Esophagus squamous epithelium (tissue), 5 donors: ENCODE results near the gene TAGLN3. TPM values are rescaled to one million over a fixed set of nuclear protein-coding genes. Genes with fewer than 3 reads are reported as not detected.

ENCODE experiments used
- DNase-seq: peaks from one replicate; lab custom pipeline; 2025; lab: John Stamatoyannopoulos, UW
- H3K27ac ChIP-seq, 4 donors: fragments of 200-600 bp; sonication (generic); one replicate each; pipeline ENCODE4 v1.5.1; 2016 to 2019; ENCODE audit warnings: mild to moderate bottlenecking in 1 of 4
- H3K27me3 ChIP-seq, 4 donors: fragments of 200-600 bp; sonication (generic); 1 replicate in 3 of 4; 2 replicates in 1 of 4; pipeline versions ENCODE4 v1.5.1 to v1.6.0; 2017 to 2021; ENCODE audit warnings: antibody characterized with exemption in 1 of 4
- H3K36me3 ChIP-seq, 3 donors: fragments of 200-600 bp; sonication (generic); one replicate each; pipeline ENCODE4 v1.5.1; 2016 to 2019
- H3K4me1 ChIP-seq, 3 donors: fragments of 200-600 bp; sonication (generic); one replicate each; pipeline ENCODE4 v1.5.1; 2017 to 2019
- H3K4me3 ChIP-seq, 4 donors: fragments of 200-600 bp; sonication (generic); 1 replicate in 3 of 4; 2 replicates in 1 of 4; pipeline ENCODE4 v1.5.1; 2016 to 2019; ENCODE audit warnings: mild to moderate bottlenecking in 2 of 4, moderate library complexity in 1 of 4
- H3K9me3 ChIP-seq, 3 donors: fragments of 200-600 bp; sonication (generic); one replicate each; pipeline ENCODE4 v1.5.1; 2016 to 2019
- POLR2A ChIP-seq, 4 donors: fragments of 450-650 bp; IDR thresholded peaks; one replicate each; pipeline ENCODE4 v1.6.1; 2017; ENCODE audit warnings: antibody characterized with exemption in 4 of 4, mild to moderate bottlenecking in 4 of 4, moderate library complexity in 3 of 4
- WGBS, 2 donors: methylation state at CpG; one replicate each; pipeline ENCODE4 v1.1.5; 2018; 5-methylcytosine and 5-hydroxymethylcytosine counted together
- intact Hi-C: fragments of 100-400 bp; cut with DNase I; formaldehyde crosslinking; loops from one replicate; pipeline ENCODE4 v1.15.0; 2022
- total RNA-seq, 4 donors: library from RNA; depleted of rRNA; stranded (reverse); fragments of >200 nt; gene quantifications; one replicate each; pipeline ENCODE4 v1.1.0, GENCODE V29; 2016
- TF ChIP-seq, protein P1 (sequence below), 6 experiments: fragments of 450-650 bp in 4 of 6; fragments of 200-600 bp in 2 of 6; sonication (generic) in 2 of 6; IDR thresholded peaks; one replicate each; pipeline ENCODE4 v1.5.1; 2016 to 2019; ENCODE audit warnings: antibody characterized with exemption in 6 of 6, mild to moderate bottlenecking in 4 of 6, moderate library complexity in 4 of 6
- donor health status: DM: yes; HTN: yes; CAD: no.

Gene TAGLN3
- total RNA-seq, 4 donors from 2014 or later, result not detected

DNA sequence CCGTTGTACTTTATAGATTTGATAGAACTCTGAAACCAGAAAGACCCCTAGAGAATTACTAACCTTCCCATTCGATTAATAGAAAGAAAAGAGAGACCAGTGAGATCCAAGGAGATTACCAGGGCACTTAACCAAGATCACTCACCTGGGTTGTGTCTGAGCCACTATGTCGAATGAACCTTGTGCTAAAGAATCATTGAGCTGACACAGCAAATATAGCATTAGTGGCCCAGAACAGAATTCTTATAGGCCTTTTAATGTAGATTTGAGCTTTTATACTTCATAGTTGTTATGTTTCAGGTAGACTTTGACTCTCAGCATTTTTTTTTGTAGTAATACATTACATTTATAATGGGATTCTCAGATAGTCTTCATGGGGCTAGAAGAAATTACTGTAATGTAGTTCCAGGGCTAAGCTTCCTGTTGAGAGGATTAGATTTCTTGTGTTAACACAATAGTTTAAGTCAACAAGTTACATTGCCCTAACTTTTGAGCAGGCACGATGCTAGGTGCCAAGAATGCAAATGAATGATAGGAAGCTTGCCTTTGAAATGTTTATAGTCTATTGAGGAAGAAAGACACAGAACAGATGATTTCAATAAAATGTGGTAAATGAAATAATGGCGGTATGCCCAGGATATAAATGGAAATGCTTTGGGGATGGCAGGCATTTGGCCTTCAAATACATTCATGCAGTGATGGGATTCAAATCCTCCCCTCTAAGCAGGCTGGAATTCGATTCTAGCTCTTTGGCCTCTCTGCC is 44.3 kb upstream of the TAGLN3 start:
- WGBS, 2 donors, result 40 to 65% methylated on average over 6 of the region's 6 CpGs

DNA sequence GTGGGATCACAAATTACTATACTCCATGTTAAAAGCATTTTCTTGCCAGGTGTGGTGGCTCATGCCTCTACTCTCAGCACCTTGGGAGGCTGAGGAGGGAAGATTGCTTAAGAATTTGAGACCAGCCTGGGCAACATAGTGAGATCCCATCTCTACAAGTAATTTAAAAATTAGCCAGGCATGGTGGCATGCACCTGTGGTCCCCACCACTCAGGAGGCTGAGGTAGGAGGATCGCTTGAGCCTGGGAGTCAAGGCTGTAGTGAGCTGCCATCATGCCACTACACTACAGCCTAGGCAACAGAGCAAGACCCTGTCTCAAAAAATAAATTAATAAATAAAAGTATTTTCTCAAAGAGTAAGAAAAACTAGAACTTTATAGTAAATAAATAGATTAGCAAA is 42.8 kb upstream of the TAGLN3 start:
- intact Hi-C loops, result no loop called here
- 87 to 100% methylated on average over 1 of the region's 1 CpG for WGBS, 2 donors
- Histone ChIP-seq H3K4me1 (peaks cover 0 to 8% (median 0%) of the 10 kb centered on the region in 3 donors), H3K9me3 (no peaks in the 10 kb centered on the region), H3K4me3 (no peak overlapping the region), H3K36me3 (peaks cover 0 to 19% (median 0%) of the 10 kb centered on the region in 3 donors), H3K27ac (no peak overlapping the region), H3K27me3 (no peaks in the 10 kb centered on the region)
- DNase-seq, result no peak
- TF ChIP-seq POLR2A (IDR thresholded peaks at IDR 0.05), result no peak
- TF ChIP-seq, protein P1, sequence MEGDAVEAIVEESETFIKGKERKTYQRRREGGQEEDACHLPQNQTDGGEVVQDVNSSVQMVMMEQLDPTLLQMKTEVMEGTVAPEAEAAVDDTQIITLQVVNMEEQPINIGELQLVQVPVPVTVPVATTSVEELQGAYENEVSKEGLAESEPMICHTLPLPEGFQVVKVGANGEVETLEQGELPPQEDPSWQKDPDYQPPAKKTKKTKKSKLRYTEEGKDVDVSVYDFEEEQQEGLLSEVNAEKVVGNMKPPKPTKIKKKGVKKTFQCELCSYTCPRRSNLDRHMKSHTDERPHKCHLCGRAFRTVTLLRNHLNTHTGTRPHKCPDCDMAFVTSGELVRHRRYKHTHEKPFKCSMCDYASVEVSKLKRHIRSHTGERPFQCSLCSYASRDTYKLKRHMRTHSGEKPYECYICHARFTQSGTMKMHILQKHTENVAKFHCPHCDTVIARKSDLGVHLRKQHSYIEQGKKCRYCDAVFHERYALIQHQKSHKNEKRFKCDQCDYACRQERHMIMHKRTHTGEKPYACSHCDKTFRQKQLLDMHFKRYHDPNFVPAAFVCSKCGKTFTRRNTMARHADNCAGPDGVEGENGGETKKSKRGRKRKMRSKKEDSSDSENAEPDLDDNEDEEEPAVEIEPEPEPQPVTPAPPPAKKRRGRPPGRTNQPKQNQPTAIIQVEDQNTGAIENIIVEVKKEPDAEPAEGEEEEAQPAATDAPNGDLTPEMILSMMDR (IDR thresholded peaks at IDR 0.05), result no peak

More for the DNA sequence above, 44.3 kb upstream of the TAGLN3 start:
- H3K27me3 ChIP-seq, result no peaks in the 10 kb centered on the region
- no peak for TF ChIP-seq POLR2A (IDR thresholded peaks at IDR 0.05)
- no peak overlapping the region for H3K27ac ChIP-seq
- H3K4me3 ChIP-seq, result no peak overlapping the region
- intact Hi-C loops, result no loop called here
- H3K4me1 ChIP-seq, result peaks cover 0 to 8% (median 0%) of the 10 kb centered on the region in 3 donors
- H3K36me3 ChIP-seq, result peaks cover 0 to 19% (median 0%) of the 10 kb centered on the region in 3 donors
- DNase-seq, result no peak
- H3K9me3 ChIP-seq, result no peaks in the 10 kb centered on the region

DNA sequence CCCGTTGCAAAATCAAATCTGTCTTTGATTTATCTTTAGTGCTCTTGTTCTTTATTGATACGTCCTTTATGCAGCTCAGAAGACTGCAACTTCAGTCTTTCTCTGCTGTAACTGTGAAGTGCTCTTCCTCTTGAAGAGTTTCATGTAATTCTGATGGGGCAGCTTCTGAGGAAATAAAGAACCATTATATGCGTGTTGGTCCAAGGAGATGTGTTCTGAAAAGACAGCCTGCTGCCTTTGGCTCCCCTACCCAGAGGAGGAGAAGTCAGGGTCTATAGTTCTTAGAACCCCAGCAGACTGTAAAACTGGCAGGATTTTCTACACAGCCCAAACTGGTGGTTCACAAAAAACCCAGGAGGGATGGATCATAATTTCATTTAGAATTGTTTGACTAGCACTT is 42.3 kb upstream of the TAGLN3 start:
- Histone ChIP-seq H3K27me3 (no peaks in the 10 kb centered on the region), H3K27ac (no peak overlapping the region), H3K36me3 (peaks cover 0 to 19% (median 0%) of the 10 kb centered on the region in 3 donors), H3K4me3 (no peak overlapping the region), H3K9me3 (no peaks in the 10 kb centered on the region), H3K4me1 (peaks cover 0 to 8% (median 0%) of the 10 kb centered on the region in 3 donors)
- intact Hi-C loops, result no loop called here
- DNase-seq, result no peak
- TF ChIP-seq POLR2A (IDR thresholded peaks at IDR 0.05), result no peak
- TF ChIP-seq, protein P1 (IDR thresholded peaks at IDR 0.05), result no peak
- 78 to 85% methylated on average over 3 of the region's 3 CpGs for WGBS, 2 donors

DNA sequence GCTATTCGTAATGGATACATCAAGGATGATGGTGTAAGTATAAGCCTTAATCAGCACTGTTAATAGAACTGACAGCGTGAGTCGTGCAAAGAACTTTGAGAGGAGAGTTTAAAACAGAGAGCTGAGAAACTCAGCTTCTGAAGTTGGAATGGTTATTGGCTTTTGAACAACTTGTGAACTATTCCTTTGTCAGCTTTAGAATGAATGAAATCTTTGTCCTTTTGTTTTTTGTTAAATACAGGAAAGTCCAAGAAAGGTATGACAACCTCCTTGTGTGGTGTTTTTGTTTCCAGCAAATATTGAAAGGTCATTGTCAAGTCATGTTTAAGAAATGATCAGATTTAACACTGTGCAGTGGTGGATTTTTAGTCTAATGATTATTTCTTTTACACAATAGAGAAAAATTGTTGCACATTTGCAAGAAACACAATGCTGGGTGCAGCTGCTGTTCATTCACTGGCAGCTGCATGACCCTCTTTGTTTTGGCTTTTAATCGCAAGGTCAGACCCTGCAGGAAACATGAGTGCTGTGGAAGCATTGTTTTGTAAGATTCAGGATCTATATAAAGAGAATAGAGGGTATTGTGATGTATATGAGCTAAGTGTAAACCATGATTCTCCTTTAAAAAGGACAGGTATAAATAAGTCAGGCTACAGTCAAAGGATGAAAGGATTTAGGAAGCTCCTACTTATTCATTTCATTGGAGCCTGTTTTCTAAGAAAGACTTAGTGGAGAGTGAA is 41.6 kb upstream of the TAGLN3 start:
- intact Hi-C loops, result no loop called here
- no peak for DNase-seq
- no peaks in the 10 kb centered on the region for H3K9me3 ChIP-seq
- no peak overlapping the region for H3K27ac ChIP-seq
- no peaks in the 10 kb centered on the region for H3K27me3 ChIP-seq
- no peak for TF ChIP-seq POLR2A (IDR thresholded peaks at IDR 0.05)
- TF ChIP-seq, protein P1 (IDR thresholded peaks at IDR 0.05), result no peak
- no peak overlapping the region for H3K4me3 ChIP-seq
- peaks cover 0 to 23% (median 0%) of the 10 kb centered on the region in 3 donors for H3K36me3 ChIP-seq
- peaks cover 0 to 8% (median 0%) of the 10 kb centered on the region in 3 donors for H3K4me1 ChIP-seq
- WGBS, 2 donors, result 66 to 75% methylated on average over 4 of the region's 4 CpGs

DNA sequence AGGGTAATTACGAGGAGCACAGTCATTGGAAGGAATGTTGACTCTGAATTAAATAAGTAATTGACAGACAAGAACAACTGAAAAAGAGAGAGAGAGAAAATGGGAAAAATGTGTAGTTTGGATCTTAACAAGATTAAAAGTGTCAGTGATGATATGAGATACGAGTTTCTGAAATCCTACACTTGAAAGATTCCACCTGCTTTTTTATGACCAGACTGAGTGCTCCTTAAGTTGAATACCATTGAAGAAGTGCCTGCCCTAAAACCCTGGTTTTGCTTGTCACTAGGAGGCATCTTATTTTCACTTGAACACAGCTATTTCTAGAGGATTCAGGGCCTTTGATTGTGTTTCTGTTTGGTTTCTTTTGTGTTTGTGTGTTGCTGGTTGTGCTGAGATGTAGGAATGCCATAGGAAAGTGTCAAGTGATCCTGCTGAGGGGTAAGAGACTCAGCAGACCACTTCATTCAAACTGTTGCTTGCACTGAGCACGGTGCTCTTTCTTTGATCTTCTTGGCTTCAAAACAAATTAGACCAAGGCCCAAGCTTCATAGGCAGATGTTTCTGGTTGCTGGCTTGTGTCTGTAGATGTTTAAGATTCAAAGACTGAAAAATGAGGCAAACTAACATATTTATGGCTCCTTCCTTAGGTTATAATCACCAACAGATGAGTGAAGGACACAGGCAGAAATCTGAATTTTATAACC is 37.1 kb upstream of the TAGLN3 start:
- TF ChIP-seq, protein P1 (IDR thresholded peaks at IDR 0.05), result no peak
- 72 to 74% methylated on average over 3 of the region's 3 CpGs for WGBS, 2 donors
- Histone ChIP-seq H3K27ac (no peak overlapping the region), H3K9me3 (no peaks in the 10 kb centered on the region), H3K4me3 (no peak overlapping the region), H3K27me3 (no peaks in the 10 kb centered on the region), H3K36me3 (peaks cover 0 to 22% (median 0%) of the 10 kb centered on the region in 3 donors), H3K4me1 (no peaks in the 10 kb centered on the region)
- intact Hi-C loops, result loop anchor here (10.0 kb wide), 1 partner anchor 97 kb away; no protein-coding TSS in a partner anchor
- no peak for DNase-seq
